ENCODE results near the gene FERMT2. TPM values are rescaled to one million over a fixed set of nuclear protein-coding genes. Genes with fewer than 3 reads are reported as not detected.

The FERMT2 gene
- total and polyA plus RNA-seq, 2 experiments from 2014 or later = 68.8 to 79.8 TPM

GRCh38 chr14:52961060-52961639 is 10.3 kb upstream of the FERMT2 start:
- H3K27me3 ChIP-seq = no peaks in the 10 kb centered on the region
- peak; percentile 79 to 82 for DNase-seq (ENCODE audit: low read depth in 1 of 2, low spot score in 1 of 2)

DNA sequence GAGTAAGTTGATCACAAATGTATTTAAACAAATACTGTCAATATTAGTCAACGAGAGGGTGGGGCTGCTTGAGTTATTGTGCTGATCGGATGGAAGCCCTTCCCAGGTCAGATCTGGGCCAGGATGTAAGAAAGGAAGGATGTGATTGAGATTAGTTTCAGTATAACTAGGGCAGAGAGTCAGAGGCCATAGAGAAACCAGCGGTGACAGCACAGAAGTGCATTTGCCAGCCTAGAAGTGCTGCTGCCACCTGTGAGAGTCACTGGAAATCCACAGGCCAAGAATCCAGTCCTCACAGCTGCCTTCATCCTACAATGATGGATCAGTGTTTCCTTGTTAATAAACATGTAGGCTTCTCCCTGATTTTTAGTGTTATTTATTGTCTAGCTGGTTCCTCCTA is 9.8 kb upstream of the FERMT2 start:
- Histone ChIP-seq H3K27ac (no peak overlapping the region), H3K4me1 (ENCODE audit: low read depth) (peaks cover 7% of the 10 kb centered on the region), H3K36me3 (no peaks in the 10 kb centered on the region), H3K27me3 (no peaks in the 10 kb centered on the region), H3K9me3 (ENCODE audit: low read depth) (no peaks in the 10 kb centered on the region), H3K4me3 (no peak overlapping the region)
- peak in 1 of 2 donors; percentile 18 for DNase-seq (ENCODE audit: low read depth in 1 of 2, low spot score in 1 of 2)
- TF ChIP-seq CTCF (IDR thresholded peaks at IDR 0.05; ENCODE audit: low read depth, low read length) = no peak

More at GRCh38 chr14:52961060-52961639, 10.3 kb upstream of the FERMT2 start:
- TF ChIP-seq CTCF (IDR thresholded peaks at IDR 0.05; ENCODE audit: low read depth, low read length) = peak; percentile 62
- no peaks in the 10 kb centered on the region for H3K36me3 ChIP-seq
- no peaks in the 10 kb centered on the region for H3K9me3 ChIP-seq (ENCODE audit: low read depth)
- no peak overlapping the region for H3K27ac ChIP-seq
- peaks cover 7% of the 10 kb centered on the region for H3K4me1 ChIP-seq (ENCODE audit: low read depth)
- H3K4me3 ChIP-seq = no peak overlapping the region

GRCh38 chr14:52954346-52955214 is 3.7 kb upstream of the FERMT2 start:
- peak; percentile 81 to 82 for DNase-seq (ENCODE audit: low read depth in 1 of 2, low spot score in 1 of 2)
- Histone ChIP-seq H3K9me3 (ENCODE audit: low read depth) (no peaks in the 10 kb centered on the region), H3K4me1 (ENCODE audit: low read depth) (peaks cover 30% of the 10 kb centered on the region), H3K4me3 (no peak overlapping the region), H3K27ac (peak overlapping the region; percentile 95), H3K36me3 (no peaks in the 10 kb centered on the region), H3K27me3 (no peaks in the 10 kb centered on the region)
- no peak for TF ChIP-seq CTCF (IDR thresholded peaks at IDR 0.05; ENCODE audit: low read depth, low read length)

- Histone ChIP-seq H3K27me3 (no peaks in the 10 kb centered on the region), H3K27ac (peak overlapping the region; percentile 100), H3K4me1 (ENCODE audit: low read depth) (peaks cover 45% of the 10 kb centered on the region), H3K4me3 (peak overlapping the region; percentile 87), H3K9me3 (ENCODE audit: low read depth) (no peaks in the 10 kb centered on the region), H3K36me3 (peaks cover 10% of the 10 kb centered on the region)
- TF ChIP-seq CTCF (IDR thresholded peaks at IDR 0.05; ENCODE audit: low read depth, low read length) = peak; percentile 55
- DNase-seq (ENCODE audit: low read depth in 1 of 2, low spot score in 1 of 2) = peak; percentile 67 to 87
Measured at GRCh38 chr14:52951681-52952554, 1.1 kb upstream of the FERMT2 start.

- TF ChIP-seq CTCF (IDR thresholded peaks at IDR 0.05; ENCODE audit: low read depth, low read length) = no peak
- Histone ChIP-seq H3K4me3 (peak overlapping the region; percentile 90), H3K9me3 (ENCODE audit: low read depth) (no peaks in the 10 kb centered on the region), H3K4me1 (ENCODE audit: low read depth) (peaks cover 43% of the 10 kb centered on the region), H3K27ac (peak overlapping the region; percentile 100), H3K27me3 (no peaks in the 10 kb centered on the region), H3K36me3 (peaks cover 12% of the 10 kb centered on the region)
- peak; percentile 50 to 62 for DNase-seq (ENCODE audit: low read depth in 1 of 2, low spot score in 1 of 2)
Measured at GRCh38 chr14:52950410-52950897, 396 bp downstream of the FERMT2 start.

All from cardiac muscle cell (in vitro differentiated cells and primary cell).